HL-60 (cell line): ENCODE results near the gene TENM3.

ENCODE experiments used
- GABPA ChIP-seq: IDR thresholded peaks from 2 replicates; pipeline ENCODE4 v1.6.1; 2012; ENCODE audit warnings: low read depth
- TF ChIP-seq, protein P1 (sequence below): IDR thresholded peaks from one replicate; pipeline ENCODE4 v1.5.1; 2011; ENCODE audit warnings: low read length, control low read depth, inconsistent platforms; ENCODE audit not compliant: insufficient read depth

DNA sequence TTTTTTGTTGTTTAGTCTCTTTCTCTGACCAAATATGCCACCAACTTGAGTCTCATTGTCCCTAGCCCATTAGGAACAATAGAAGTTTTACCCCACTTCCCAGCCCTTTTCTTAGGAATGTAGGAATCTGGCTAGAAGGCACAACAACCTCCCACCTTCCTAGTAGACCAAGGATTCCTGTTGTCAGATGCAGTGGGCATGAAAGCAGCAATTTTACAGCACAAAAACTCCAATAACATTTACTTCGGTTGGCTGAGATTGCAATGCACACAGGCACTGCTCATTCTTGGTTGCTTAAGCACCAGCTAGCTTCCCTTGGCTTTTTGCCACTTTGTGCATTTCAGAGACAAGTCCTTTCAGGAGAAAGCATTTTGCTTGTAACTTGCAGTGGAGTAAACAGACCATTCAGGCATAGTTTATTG, 312.8 kb downstream of the TENM3 start:
- TF ChIP-seq GABPA = no peak
- TF ChIP-seq, protein P1, sequence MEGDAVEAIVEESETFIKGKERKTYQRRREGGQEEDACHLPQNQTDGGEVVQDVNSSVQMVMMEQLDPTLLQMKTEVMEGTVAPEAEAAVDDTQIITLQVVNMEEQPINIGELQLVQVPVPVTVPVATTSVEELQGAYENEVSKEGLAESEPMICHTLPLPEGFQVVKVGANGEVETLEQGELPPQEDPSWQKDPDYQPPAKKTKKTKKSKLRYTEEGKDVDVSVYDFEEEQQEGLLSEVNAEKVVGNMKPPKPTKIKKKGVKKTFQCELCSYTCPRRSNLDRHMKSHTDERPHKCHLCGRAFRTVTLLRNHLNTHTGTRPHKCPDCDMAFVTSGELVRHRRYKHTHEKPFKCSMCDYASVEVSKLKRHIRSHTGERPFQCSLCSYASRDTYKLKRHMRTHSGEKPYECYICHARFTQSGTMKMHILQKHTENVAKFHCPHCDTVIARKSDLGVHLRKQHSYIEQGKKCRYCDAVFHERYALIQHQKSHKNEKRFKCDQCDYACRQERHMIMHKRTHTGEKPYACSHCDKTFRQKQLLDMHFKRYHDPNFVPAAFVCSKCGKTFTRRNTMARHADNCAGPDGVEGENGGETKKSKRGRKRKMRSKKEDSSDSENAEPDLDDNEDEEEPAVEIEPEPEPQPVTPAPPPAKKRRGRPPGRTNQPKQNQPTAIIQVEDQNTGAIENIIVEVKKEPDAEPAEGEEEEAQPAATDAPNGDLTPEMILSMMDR = no peak
